Memory B cell (primary cell): ENCODE measurements around the gene TMEM245.
"Not testable (repeated sequence)": the region's sequence is repeated elsewhere in the genome, so short reads cannot be mapped to it uniquely, and the experiment has no call there.

Experiments used
- ATAC-seq: fragments of 150-1000 bp; cut with Tn5 transposase; 2 replicates; pipeline ENCODE4 v1.10.0; 2021; ENCODE audit warnings: low read depth, mild to moderate bottlenecking, moderate library complexity
- DNase-seq, 2 donors: peaks; one replicate each; pipeline ENCODE4 v3.0.0; 2022; ENCODE audit warnings: low spot score in 2 of 2
- H3K27ac Mint-ChIP-seq: one replicate; pipeline ENCODE4 v1.8.0; 2022; ENCODE audit warnings: mild to moderate bottlenecking, moderate library complexity, mixed read lengths
- H3K27me3 Mint-ChIP-seq: one replicate; pipeline ENCODE4 v1.8.0; 2022; ENCODE audit warnings: mixed read lengths
- H3K36me3 Mint-ChIP-seq: one replicate; pipeline ENCODE4 v1.8.0; 2022; ENCODE audit warnings: mild to moderate bottlenecking, mixed read lengths
- H3K4me1 Mint-ChIP-seq: one replicate; pipeline ENCODE4 v1.8.0; 2022; ENCODE audit warnings: mixed read lengths
- H3K4me3 Mint-ChIP-seq: one replicate; pipeline ENCODE4 v1.8.0; 2022; ENCODE audit warnings: mild to moderate bottlenecking, moderate library complexity, mixed read lengths
- H3K9me3 Mint-ChIP-seq: one replicate; pipeline ENCODE4 v1.8.0; 2022; ENCODE audit warnings: mixed read lengths

TMEM245 gene

GRCh38 chr9:108972626-108973209 is 147.0 kb downstream of the TMEM245 start:
- Mint-ChIP-seq H3K4me1 (no peaks in the 10 kb centered on the region), H3K4me3 (no peak overlapping the region), H3K27ac (no peak overlapping the region), H3K27me3 (no peaks in the 10 kb centered on the region), H3K36me3 (no peaks in the 10 kb centered on the region), H3K9me3 (peaks cover 9% of the 10 kb centered on the region)
- no peak for ATAC-seq
- DNase-seq, result no peak

GRCh38 chr9:108972186-108972585 is 147.6 kb downstream of the TMEM245 start:
- Mint-ChIP-seq H3K4me3 (no peak overlapping the region), H3K36me3 (no peaks in the 10 kb centered on the region), H3K27me3 (no peaks in the 10 kb centered on the region), H3K27ac (no peak overlapping the region), H3K4me1 (no peaks in the 10 kb centered on the region), H3K9me3 (peaks cover 9% of the 10 kb centered on the region)
- ATAC-seq (no peak), DNase-seq (no peak)

- not testable (repeated sequence) for H3K4me1 Mint-ChIP-seq, DNase-seq, H3K36me3 Mint-ChIP-seq, H3K9me3 Mint-ChIP-seq, H3K27ac Mint-ChIP-seq, H3K27me3 Mint-ChIP-seq, ATAC-seq, H3K4me3 Mint-ChIP-seq
These were observed 148.4 kb downstream of the TMEM245 start for GRCh38 chr9:108971392-108971791.

GRCh38 chr9:108967916-108968315 is 151.8 kb downstream of the TMEM245 start:
- no peak overlapping the region for H3K4me3 Mint-ChIP-seq
- ATAC-seq (no peak), DNase-seq (no peak)
- no peaks in the 10 kb centered on the region for H3K27me3 Mint-ChIP-seq
- no peaks in the 10 kb centered on the region for H3K36me3 Mint-ChIP-seq
- no peaks in the 10 kb centered on the region for H3K4me1 Mint-ChIP-seq
- peaks cover 9% of the 10 kb centered on the region for H3K9me3 Mint-ChIP-seq
- no peak overlapping the region for H3K27ac Mint-ChIP-seq
